ENCODE measurements around the gene RAB8A. TPM values are rescaled to one million over a fixed set of nuclear protein-coding genes. Genes with fewer than 3 reads are reported as not detected.

RAB8A gene
- polyA plus RNA-seq, 1 donor from 2014 or later: 29.8 TPM

- Histone ChIP-seq H3K27me3 (ENCODE audit: insufficient read depth, low read depth, low read length) (no peaks in the 10 kb centered on the region), H3K36me3 (ENCODE audit: insufficient read depth, low read length) (no peaks in the 10 kb centered on the region), H3K4me2 (ENCODE audit: low read length) (no peak overlapping the region), H2AFZ (ENCODE audit: low read depth, low read length) (no peak overlapping the region), H3K4me3 (ENCODE audit: low read length) (no peak overlapping the region), H3K79me2 (replicated peaks; ENCODE audit: insufficient read depth, low read length) (no peaks in the 10 kb centered on the region), H3F3A (ENCODE audit: insufficient read depth, low read length, poor library complexity, severe bottlenecking) (no peaks in the 10 kb centered on the region), H3K27ac (ENCODE audit: low read length) (no peak overlapping the region), H3K9me2 (ENCODE audit: insufficient read depth, low read length) (no peaks in the 10 kb centered on the region), H4K20me1 (ENCODE audit: insufficient read depth) (no peaks in the 10 kb centered on the region), H3K9me3 (ENCODE audit: low read length) (no peaks in the 10 kb centered on the region), H3K9ac (ENCODE audit: low read length) (no peak overlapping the region)
- no peak for TF ChIP-seq EP300 (conservative IDR thresholded peaks at IDR 0.05; ENCODE audit: poor library complexity, severe bottlenecking)
- TF ChIP-seq, protein P1, sequence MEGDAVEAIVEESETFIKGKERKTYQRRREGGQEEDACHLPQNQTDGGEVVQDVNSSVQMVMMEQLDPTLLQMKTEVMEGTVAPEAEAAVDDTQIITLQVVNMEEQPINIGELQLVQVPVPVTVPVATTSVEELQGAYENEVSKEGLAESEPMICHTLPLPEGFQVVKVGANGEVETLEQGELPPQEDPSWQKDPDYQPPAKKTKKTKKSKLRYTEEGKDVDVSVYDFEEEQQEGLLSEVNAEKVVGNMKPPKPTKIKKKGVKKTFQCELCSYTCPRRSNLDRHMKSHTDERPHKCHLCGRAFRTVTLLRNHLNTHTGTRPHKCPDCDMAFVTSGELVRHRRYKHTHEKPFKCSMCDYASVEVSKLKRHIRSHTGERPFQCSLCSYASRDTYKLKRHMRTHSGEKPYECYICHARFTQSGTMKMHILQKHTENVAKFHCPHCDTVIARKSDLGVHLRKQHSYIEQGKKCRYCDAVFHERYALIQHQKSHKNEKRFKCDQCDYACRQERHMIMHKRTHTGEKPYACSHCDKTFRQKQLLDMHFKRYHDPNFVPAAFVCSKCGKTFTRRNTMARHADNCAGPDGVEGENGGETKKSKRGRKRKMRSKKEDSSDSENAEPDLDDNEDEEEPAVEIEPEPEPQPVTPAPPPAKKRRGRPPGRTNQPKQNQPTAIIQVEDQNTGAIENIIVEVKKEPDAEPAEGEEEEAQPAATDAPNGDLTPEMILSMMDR (IDR thresholded peaks at IDR 0.05; ENCODE audit: poor library complexity, severe bottlenecking): no peak
- TF ChIP-seq TAF1 (IDR thresholded peaks at IDR 0.05; ENCODE audit: low read depth): no peak
- TF ChIP-seq POLR2AphosphoS5 (IDR thresholded peaks at IDR 0.05): no peak
- no peak for TF ChIP-seq RAD21 (conservative IDR thresholded peaks at IDR 0.05)
- no peak for TF ChIP-seq REST (IDR thresholded peaks at IDR 0.05; ENCODE audit: borderline replicate concordance)
- no peak for TF ChIP-seq SMC3 (conservative IDR thresholded peaks at IDR 0.05; ENCODE audit: poor library complexity)
- TF ChIP-seq EZH2 (IDR thresholded peaks at IDR 0.05; ENCODE audit: borderline replicate concordance, insufficient read depth, low read length, poor library complexity, severe bottlenecking): no peak
These were observed 48.0 kb downstream of the RAB8A start for GRCh38 chr19:16159655-16160054.

DNA sequence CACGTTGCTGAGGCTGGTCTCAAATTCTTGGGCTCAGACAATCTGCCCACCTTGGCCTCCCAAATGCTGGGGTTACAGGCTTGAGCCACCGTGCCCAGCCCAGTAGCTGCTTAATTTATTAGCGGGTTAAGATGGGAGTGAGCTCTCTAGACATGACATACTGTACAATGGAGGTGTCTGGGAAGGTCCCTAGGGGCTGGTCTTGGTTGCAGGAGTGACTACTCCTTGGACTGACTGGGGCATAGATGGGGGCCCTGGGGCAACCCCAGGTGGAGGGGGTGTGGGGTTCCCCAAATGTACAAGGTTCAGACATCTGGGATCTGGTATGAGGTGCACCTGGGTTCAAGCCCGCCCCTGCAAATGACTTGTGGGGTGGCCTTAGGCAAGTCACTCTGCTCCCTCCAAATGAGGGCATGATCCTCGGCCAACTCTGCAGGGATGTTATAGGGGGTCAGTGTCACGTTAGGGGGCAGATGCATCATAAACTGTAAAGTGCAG lies 48.8 kb downstream of the RAB8A start:
- no peak overlapping the region for H2AFZ ChIP-seq (ENCODE audit: low read depth, low read length)
- no peaks in the 10 kb centered on the region for H3K9me3 ChIP-seq (ENCODE audit: low read length)
- H3K4me2 ChIP-seq (ENCODE audit: low read length): no peak overlapping the region

More for the DNA sequence above, 48.8 kb downstream of the RAB8A start:
- Histone ChIP-seq H4K20me1 (ENCODE audit: insufficient read depth) (no peaks in the 10 kb centered on the region), H3F3A (ENCODE audit: insufficient read depth, low read length, poor library complexity, severe bottlenecking) (no peaks in the 10 kb centered on the region), H3K27me3 (ENCODE audit: insufficient read depth, low read depth, low read length) (no peaks in the 10 kb centered on the region), H3K36me3 (ENCODE audit: insufficient read depth, low read length) (no peaks in the 10 kb centered on the region), H3K4me3 (ENCODE audit: low read length) (no peak overlapping the region), H3K79me2 (replicated peaks; ENCODE audit: insufficient read depth, low read length) (no peaks in the 10 kb centered on the region), H3K27ac (ENCODE audit: low read length) (no peak overlapping the region), H3K9me2 (ENCODE audit: insufficient read depth, low read length) (no peaks in the 10 kb centered on the region), H3K9ac (ENCODE audit: low read length) (no peak overlapping the region)
- no peak for TF ChIP-seq REST (IDR thresholded peaks at IDR 0.05; ENCODE audit: borderline replicate concordance)
- no peak for TF ChIP-seq RAD21 (conservative IDR thresholded peaks at IDR 0.05)
- no peak for TF ChIP-seq MXI1 (conservative IDR thresholded peaks at IDR 0.05; ENCODE audit: poor library complexity, severe bottlenecking)
- no peak for TF ChIP-seq EZH2 (IDR thresholded peaks at IDR 0.05; ENCODE audit: borderline replicate concordance, insufficient read depth, low read length, poor library complexity, severe bottlenecking)
- TF ChIP-seq, protein P1 (IDR thresholded peaks at IDR 0.05; ENCODE audit: poor library complexity, severe bottlenecking): no peak
- TF ChIP-seq SMC3 (conservative IDR thresholded peaks at IDR 0.05; ENCODE audit: poor library complexity): no peak
- no peak for TF ChIP-seq POLR2AphosphoS5 (IDR thresholded peaks at IDR 0.05)
- no peak for TF ChIP-seq EP300 (conservative IDR thresholded peaks at IDR 0.05; ENCODE audit: poor library complexity, severe bottlenecking)
- TF ChIP-seq TAF1 (IDR thresholded peaks at IDR 0.05; ENCODE audit: low read depth): no peak

All from neural cell (in vitro differentiated cells).